Progenitor cell of endocrine pancreas (in vitro differentiated cells): ENCODE results near the gene PIGO. TPM values are rescaled to one million over a fixed set of nuclear protein-coding genes. Genes with fewer than 3 reads are reported as not detected.

Experiments used
- DNase-seq: peaks from one replicate; pipeline ENCODE4 v3.0.0; 2021; ENCODE audit warnings: low spot score; ENCODE audit not compliant: unreplicated experiment
- H3K27ac Mint-ChIP-seq: 2 replicates; pipeline ENCODE4 v1.8.0; 2021; ENCODE audit warnings: mild to moderate bottlenecking, moderate library complexity, mixed read lengths
- H3K27me3 Mint-ChIP-seq: 2 replicates; pipeline ENCODE4 v1.8.0; 2021; ENCODE audit warnings: mixed read lengths
- H3K36me3 Mint-ChIP-seq: 2 replicates; pipeline ENCODE4 v1.8.0; 2022; ENCODE audit warnings: mixed read lengths; ENCODE audit not compliant: insufficient read depth
- H3K4me1 Mint-ChIP-seq: 2 replicates; pipeline ENCODE4 v1.8.0; 2021; ENCODE audit warnings: low read depth, mixed read lengths
- H3K4me3 Mint-ChIP-seq: 2 replicates; pipeline ENCODE4 v1.8.0; 2021; ENCODE audit warnings: low read depth, mild to moderate bottlenecking, moderate library complexity, mixed read lengths
- H3K9me3 Mint-ChIP-seq: 2 replicates; pipeline ENCODE4 v1.8.0; 2021; ENCODE audit warnings: low read depth, mixed read lengths
- total RNA-seq: library from RNA; stranded (reverse); gene quantifications from 2 replicates; pipeline ENCODE4 v1.2.1, GENCODE V29; 2021
- TF ChIP-seq, protein P1 (sequence below): fragments of 200-600 bp; sonication (generic); IDR thresholded peaks from one replicate; pipeline ENCODE4 v1.5.0; 2021; ENCODE audit warnings: antibody characterized with exemption, mild to moderate bottlenecking; ENCODE audit not compliant: unreplicated experiment

Gene PIGO
- total RNA-seq, 1 donor from 2014 or later = 27.3 TPM

- H3K4me3 Mint-ChIP-seq = peak overlapping the region; percentile 89
- no peak for DNase-seq
- TF ChIP-seq, protein P1, sequence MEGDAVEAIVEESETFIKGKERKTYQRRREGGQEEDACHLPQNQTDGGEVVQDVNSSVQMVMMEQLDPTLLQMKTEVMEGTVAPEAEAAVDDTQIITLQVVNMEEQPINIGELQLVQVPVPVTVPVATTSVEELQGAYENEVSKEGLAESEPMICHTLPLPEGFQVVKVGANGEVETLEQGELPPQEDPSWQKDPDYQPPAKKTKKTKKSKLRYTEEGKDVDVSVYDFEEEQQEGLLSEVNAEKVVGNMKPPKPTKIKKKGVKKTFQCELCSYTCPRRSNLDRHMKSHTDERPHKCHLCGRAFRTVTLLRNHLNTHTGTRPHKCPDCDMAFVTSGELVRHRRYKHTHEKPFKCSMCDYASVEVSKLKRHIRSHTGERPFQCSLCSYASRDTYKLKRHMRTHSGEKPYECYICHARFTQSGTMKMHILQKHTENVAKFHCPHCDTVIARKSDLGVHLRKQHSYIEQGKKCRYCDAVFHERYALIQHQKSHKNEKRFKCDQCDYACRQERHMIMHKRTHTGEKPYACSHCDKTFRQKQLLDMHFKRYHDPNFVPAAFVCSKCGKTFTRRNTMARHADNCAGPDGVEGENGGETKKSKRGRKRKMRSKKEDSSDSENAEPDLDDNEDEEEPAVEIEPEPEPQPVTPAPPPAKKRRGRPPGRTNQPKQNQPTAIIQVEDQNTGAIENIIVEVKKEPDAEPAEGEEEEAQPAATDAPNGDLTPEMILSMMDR = no peak
- no peaks in the 10 kb centered on the region for H3K9me3 Mint-ChIP-seq
- peaks cover 47% of the 10 kb centered on the region for H3K4me1 Mint-ChIP-seq
- peak overlapping the region; percentile 85 for H3K27ac Mint-ChIP-seq
- no peaks in the 10 kb centered on the region for H3K36me3 Mint-ChIP-seq
- no peaks in the 10 kb centered on the region for H3K27me3 Mint-ChIP-seq
Measured at GRCh38 chr9:35114113-35114839, 17.9 kb upstream of the PIGO start.

DNA sequence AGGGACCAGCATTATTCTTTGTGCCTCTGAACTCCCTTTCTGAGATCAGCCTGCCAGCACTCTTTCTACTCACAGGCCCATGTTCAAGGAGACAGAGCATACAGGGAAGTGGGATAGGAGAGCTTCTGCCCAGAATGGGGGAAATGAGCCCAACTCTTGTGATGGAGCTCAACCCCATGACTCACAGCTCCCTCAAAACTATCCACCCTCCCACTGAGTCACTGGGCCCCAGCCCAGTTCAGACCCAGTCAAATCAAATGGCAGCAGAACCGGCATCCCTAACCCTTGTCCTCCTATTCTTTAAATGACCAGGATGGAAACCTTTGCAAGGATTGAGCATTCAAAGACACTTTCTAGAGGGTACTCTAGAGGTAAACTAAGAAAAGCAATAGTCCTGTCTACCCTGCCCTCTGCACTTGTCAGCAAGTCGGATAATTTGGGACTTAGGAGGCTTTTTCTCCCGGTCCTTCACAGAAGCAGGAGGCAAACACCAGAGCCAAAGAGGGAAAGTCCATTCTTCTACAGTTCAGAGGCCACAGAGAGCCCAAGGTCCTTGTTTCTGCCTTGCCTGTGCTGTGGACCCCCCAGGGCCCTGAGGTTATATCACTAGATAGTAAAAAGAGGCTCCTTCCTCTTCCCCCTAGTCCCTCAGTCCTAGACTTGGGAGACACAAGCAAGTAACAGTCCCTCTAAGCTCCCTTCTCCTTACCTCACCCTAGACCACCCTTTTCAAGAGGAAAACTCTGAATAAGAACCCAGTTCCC is 16.0 kb upstream of the PIGO start:
- H3K9me3 Mint-ChIP-seq = no peaks in the 10 kb centered on the region
- TF ChIP-seq, protein P1 = no peak
- no peaks in the 10 kb centered on the region for H3K27me3 Mint-ChIP-seq
- no peak for DNase-seq
- H3K36me3 Mint-ChIP-seq = no peaks in the 10 kb centered on the region
- H3K27ac Mint-ChIP-seq = peak overlapping the region; percentile 86
- H3K4me3 Mint-ChIP-seq = peak overlapping the region; percentile 81
- H3K4me1 Mint-ChIP-seq = peaks cover 47% of the 10 kb centered on the region

GRCh38 chr9:35111001-35111933 is 14.9 kb upstream of the PIGO start:
- peaks cover 39% of the 10 kb centered on the region for H3K4me1 Mint-ChIP-seq
- no peaks in the 10 kb centered on the region for H3K36me3 Mint-ChIP-seq
- no peaks in the 10 kb centered on the region for H3K27me3 Mint-ChIP-seq
- TF ChIP-seq, protein P1 = no peak
- DNase-seq = peak; percentile 92
- peak overlapping the region; percentile 81 for H3K4me3 Mint-ChIP-seq
- peak overlapping the region; percentile 88 for H3K27ac Mint-ChIP-seq
- no peaks in the 10 kb centered on the region for H3K9me3 Mint-ChIP-seq

DNA sequence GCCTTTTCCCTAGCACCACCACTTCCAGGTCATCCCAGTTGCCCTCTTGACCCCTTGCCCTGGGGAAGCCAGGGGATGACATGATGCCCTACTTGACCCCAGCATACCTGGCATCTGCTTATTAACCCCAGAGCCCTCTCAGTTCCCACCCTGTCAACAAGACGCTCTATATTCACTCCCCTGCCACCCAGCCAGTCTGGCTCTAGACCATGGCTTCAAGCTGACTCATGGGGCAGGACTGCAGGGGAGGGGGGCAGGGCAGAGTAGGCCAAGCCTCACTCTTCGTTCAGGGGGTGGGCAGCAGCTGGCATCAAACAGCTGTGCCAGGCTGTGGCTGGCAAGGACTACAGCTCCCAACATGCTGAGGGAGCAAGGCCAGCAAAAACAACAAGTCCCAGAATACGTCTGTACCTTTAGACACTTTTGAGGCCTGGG is 14.0 kb upstream of the PIGO start:
- no peak for DNase-seq
- Mint-ChIP-seq H3K4me1 (peaks cover 36% of the 10 kb centered on the region), H3K4me3 (peak overlapping the region; percentile 81), H3K9me3 (no peaks in the 10 kb centered on the region), H3K27me3 (no peaks in the 10 kb centered on the region), H3K36me3 (peaks cover 5% of the 10 kb centered on the region), H3K27ac (no peak overlapping the region)
- TF ChIP-seq, protein P1 = no peak
